ENCODE measurements around the gene RPS6KA3. TPM values are rescaled to one million over a fixed set of nuclear protein-coding genes. Genes with fewer than 3 reads are reported as not detected.

Gene RPS6KA3
- total and polyA plus RNA-seq, 11 donors: 6.6 to 52.3 (median 35.7) TPM

DNA sequence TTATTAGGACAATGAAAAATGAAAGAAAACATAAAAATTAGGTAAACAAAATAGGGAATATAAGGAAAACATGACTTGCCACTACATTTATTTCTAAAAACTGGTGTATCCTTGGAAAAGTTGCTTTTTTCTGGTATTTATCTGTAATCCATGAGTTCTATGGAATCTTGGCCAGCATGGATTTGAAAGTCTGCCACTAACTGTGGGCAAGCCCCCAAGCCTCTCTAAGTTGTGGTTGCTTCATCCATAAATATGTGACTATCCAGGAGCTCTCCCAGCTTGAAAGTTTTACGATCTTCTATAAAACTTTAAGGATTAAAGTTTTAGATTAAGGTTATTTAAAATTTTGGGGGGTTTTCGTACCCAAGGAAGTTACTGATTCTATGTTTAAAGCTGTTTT, 21.8 kb downstream of the RPS6KA3 start:
- peaks cover 0 to 5% (median 0%) of the 10 kb centered on the region in 9 donors for H3K36me3 ChIP-seq
- H3K9me3 ChIP-seq: peaks cover 0 to 16% (median 0%) of the 10 kb centered on the region in 12 donors
- H3K27ac ChIP-seq: no peak overlapping the region
- DNase-seq (peak in 1 of 5 donors; percentile 20), ATAC-seq (no peak)
- TF ChIP-seq POLR2A (IDR thresholded peaks at IDR 0.05): no peak
- TF ChIP-seq, protein P1, sequence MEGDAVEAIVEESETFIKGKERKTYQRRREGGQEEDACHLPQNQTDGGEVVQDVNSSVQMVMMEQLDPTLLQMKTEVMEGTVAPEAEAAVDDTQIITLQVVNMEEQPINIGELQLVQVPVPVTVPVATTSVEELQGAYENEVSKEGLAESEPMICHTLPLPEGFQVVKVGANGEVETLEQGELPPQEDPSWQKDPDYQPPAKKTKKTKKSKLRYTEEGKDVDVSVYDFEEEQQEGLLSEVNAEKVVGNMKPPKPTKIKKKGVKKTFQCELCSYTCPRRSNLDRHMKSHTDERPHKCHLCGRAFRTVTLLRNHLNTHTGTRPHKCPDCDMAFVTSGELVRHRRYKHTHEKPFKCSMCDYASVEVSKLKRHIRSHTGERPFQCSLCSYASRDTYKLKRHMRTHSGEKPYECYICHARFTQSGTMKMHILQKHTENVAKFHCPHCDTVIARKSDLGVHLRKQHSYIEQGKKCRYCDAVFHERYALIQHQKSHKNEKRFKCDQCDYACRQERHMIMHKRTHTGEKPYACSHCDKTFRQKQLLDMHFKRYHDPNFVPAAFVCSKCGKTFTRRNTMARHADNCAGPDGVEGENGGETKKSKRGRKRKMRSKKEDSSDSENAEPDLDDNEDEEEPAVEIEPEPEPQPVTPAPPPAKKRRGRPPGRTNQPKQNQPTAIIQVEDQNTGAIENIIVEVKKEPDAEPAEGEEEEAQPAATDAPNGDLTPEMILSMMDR (IDR thresholded peaks at IDR 0.05): no peak
- WGBS, 4 donors: 59 to 75% (median 68%) methylated on average over 2 of the region's 2 CpGs
- intact Hi-C loops (cut with DNase I): no loop called here
- no peaks in the 10 kb centered on the region for H3K27me3 ChIP-seq
- H3K4me1 ChIP-seq: peaks cover 0 to 7% (median 0%) of the 10 kb centered on the region in 12 donors
- H3K4me3 ChIP-seq: no peak overlapping the region

GRCh38 chrX:20240201-20240600, 26.5 kb downstream of the RPS6KA3 start:
- H3K4me3 ChIP-seq: no peak overlapping the region
- TF ChIP-seq, protein P1 (IDR thresholded peaks at IDR 0.05): no peak
- TF ChIP-seq POLR2A (IDR thresholded peaks at IDR 0.05): no peak
- intact Hi-C loops (cut with DNase I): no loop called here
- ATAC-seq (no peak), DNase-seq (no peak)
- no peaks in the 10 kb centered on the region for H3K27me3 ChIP-seq
- peaks cover 0 to 15% (median 0%) of the 10 kb centered on the region in 12 donors for H3K9me3 ChIP-seq
- peaks cover 0 to 7% (median 0%) of the 10 kb centered on the region in 12 donors for H3K4me1 ChIP-seq
- peaks cover 0 to 5% (median 0%) of the 10 kb centered on the region in 9 donors for H3K36me3 ChIP-seq
- H3K27ac ChIP-seq: no peak overlapping the region

GRCh38 chrX:20237864-20238263, 28.8 kb downstream of the RPS6KA3 start:
- intact Hi-C loops (cut with DNase I): no loop called here
- Histone ChIP-seq H3K27me3 (no peaks in the 10 kb centered on the region), H3K27ac (no peak overlapping the region), H3K36me3 (peaks cover 0 to 13% (median 0%) of the 10 kb centered on the region in 9 donors), H3K4me3 (no peak overlapping the region), H3K9me3 (peaks cover 0 to 15% (median 0%) of the 10 kb centered on the region in 12 donors), H3K4me1 (no peaks in the 10 kb centered on the region)
- ATAC-seq (no peak), DNase-seq (no peak)
- no peak for TF ChIP-seq POLR2A (IDR thresholded peaks at IDR 0.05)
- TF ChIP-seq, protein P1 (IDR thresholded peaks at IDR 0.05): no peak
- 43 to 74% (median 52%) methylated on average over 1 of the region's 1 CpG for WGBS, 4 donors

- DNase-seq: no peak
- Histone ChIP-seq H3K4me3 (no peak overlapping the region), H3K4me1 (no peaks in the 10 kb centered on the region), H3K36me3 (peaks cover 0 to 28% (median 0%) of the 10 kb centered on the region in 9 donors), H3K27me3 (no peaks in the 10 kb centered on the region), H3K9me3 (peaks cover 0 to 7% (median 0%) of the 10 kb centered on the region in 12 donors), H3K27ac (no peak overlapping the region)
- no peak for ATAC-seq
- intact Hi-C loops (cut with DNase I): no loop called here
- TF ChIP-seq, protein P1 (IDR thresholded peaks at IDR 0.05): no peak
- no peak for TF ChIP-seq POLR2A (IDR thresholded peaks at IDR 0.05)
These were observed 31.0 kb downstream of the RPS6KA3 start for GRCh38 chrX:20235755-20236154.
